Activated CD8-positive, alpha-beta memory T cell treated with anti-CD3 and anti-CD28 coated beads for 24 hours (primary cell): ENCODE measurements around the gene MLC1.

ENCODE experiments used
- DNase-seq: peaks from one replicate; pipeline ENCODE4 v3.0.0-alpha.2; 2020

MLC1 gene

DNA sequence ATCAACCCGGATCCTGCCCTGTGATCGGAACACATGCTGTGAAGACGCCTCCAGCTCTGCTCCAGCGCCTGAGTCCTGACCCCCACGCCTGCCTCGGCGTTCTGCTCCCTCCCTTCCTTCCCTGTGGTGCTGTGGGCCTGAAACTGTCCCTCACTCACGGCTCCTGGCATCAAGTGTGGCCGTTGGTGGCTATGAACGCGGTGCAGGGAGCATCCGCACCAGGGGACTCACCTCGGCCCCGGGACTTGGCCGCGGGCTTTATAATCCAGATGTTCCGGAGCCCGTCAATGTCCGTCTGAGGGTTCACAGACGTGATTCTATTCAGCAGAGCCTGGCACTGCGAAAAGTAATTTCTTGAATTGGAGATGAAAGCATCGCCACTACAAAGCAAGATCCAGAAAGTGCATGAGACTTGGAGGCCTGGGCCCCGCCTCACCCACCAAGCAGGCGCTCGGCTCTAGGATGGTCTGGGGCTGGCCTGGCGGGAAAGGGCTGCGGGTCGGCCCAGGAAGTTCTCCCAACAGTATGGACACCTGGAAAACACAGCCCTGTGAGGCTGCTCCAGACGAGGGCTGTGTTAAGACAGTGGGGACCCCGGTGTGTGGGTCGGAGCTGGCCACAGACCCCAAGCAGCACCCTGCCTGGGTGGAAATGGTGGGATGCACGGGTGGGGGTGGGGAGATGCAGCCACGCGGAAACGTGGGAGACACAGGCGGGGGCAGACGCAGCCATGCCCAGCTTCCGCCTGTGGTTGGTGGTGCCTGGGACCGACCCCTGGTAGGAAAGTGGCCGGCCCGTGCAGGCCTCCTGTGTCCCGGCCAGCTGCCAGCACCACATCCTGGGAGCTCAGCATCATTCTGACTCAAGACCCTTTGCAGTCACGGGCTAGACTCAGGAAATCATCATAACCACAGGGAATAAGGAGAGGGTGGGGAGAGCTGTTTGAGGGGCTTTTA lies 50.8 kb downstream of the MLC1 start:
- no peak for DNase-seq

DNA sequence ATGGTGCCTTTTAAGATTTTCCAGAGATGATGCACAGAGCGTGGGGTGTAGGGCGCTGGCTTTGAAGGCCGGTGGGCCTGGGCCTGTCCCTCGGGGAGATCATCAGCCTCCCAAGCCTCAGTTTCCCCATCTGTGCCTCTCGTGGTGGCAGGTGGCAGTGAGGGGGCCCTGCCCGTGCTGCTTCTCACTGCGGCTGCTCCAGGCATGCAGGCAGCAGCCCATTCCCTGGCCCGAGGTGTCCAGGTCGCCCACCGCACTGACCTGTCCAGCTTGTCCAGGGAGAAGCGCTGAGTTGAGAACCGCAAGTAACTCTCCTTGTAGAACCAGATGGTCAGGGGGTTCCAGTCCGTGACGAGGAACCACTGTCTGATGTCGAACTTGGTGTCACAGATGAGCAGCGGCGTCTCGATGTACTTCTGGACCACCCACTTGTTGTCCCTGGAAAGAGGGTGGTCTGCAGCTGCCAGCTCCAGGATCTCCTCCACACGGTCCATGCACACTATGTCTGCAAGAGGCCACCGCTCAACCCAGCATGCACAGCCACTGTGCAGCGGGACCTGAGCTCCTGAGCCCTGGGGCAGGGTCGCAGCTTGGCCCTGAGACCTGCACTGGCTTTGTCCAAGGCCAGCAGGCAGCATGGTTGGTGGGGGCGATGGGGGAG lies 52.2 kb downstream of the MLC1 start:
- no peak for DNase-seq

DNA sequence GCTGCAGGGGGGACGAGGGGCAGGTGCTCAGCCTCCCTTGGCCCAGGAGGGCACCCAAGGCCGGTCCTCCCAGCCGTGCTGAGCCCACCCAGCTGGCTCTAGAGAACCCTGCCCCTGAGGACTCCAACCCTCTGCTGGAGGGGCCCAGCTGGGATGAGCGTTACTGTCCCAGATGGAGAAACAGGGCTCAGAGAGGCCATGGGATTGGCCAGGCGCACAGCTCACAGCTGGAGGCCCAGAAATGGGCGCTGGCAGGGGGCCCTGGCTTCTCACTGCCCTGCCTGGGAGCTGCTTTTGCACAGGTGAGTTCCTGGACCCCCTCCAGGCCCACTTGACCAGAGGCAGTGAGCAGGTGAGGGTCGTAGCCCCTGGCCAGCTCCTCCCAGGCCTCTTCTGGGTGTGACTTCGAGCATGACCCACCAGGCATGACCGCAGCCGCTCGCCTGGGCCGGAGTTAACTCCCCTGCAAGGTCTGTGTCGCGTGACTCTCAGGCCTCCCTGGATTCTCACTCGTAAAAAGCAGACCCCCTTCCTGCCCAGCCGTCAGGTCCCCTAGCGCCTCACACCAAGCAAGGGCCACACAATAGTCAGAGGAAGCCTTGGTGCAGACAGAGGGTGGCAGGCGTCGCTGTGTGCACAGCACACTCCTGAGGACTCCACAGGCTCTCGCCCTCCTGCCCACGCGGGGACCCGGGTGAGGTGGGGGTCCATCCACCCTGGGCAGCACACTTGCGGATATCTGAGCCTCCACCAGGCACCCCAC lies 52.9 kb downstream of the MLC1 start:
- DNase-seq, result no peak

DNA sequence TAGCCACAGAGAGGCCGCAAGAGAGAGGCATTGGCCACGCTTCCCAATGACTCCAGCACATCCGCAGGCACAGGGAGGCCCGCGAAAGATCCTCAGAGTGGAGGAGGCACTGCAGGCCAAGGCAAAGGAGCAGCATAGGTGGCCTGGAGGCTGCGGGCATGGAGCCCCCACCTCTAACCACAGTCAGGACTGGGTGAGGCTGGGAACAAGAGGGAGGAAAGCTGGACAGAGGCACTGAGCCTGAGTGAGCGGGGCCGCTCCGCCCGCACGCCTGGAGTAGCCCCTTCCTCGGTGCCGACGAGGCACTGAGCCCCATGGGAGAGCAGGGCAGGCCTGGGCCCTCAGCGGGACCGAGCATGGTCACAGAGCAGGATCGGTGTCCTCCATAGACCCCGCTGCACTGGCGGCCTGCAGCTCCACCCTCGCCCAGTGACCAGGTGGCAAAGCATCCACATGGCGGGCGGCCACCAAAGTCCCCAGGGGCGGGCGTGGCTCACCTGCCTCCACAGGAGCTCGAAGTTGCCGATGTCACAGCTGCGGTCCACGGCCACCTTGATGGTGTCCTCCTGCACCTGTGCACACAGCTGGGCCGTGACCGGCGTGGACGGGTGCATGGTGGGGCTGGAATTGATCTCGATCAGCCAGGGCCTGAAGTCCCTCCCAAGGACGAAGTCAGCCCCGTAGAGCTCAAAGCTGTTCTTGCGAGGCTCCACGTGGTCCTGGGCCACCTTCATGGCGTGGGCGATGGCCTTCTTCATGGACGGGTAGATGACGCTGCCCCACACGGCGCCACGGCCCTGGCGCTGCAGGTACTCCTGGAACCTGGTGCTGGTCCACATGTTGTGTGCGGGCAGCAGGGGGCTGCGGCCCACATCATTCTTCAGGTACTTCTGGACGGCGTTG lies 53.8 kb downstream of the MLC1 start:
- no peak for DNase-seq

DNA sequence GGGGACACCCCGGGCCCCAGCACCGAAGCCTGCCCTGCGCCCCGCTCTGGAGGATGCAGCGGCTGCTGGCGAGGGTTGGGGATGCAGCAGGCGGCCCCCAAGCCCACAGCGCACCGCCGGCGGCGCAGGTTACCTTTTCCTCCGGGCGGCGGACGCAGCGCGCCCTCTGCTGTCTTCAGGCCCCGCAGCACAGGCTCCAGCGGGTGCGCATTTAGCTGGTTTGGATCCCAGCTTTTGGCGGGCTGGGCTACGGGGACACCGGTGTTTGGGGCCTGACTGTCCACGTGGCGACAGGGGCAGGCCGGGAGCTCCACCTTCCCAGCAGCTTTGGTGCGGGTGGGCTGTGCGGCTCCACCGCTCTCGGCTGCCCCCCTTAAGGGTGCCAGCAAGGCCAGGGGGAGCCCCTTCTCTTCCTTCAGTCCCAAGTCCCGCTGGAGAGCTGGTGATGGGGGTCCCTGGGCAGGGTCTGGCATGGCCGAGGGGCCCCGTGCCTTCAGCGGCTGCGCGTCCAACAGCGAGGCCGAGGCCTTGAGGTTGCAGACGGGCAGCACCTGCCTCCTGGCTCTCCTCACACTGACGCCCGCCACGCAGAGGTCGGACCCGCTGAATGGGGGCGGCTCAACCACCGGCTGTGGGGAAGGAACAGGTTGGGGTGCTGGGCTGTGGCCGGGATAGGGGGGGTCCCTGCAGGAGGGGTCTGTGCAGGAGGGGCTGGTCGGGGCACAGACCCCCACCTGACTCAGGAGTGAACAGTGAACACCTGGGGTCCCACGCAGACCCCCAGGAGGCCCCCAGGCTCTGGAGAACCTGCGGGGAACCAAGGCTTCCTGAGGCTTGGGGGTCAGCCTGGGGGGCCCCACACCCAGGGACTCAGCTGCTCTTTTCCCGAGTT lies 54.7 kb downstream of the MLC1 start:
- DNase-seq, result peak; percentile 93

DNA sequence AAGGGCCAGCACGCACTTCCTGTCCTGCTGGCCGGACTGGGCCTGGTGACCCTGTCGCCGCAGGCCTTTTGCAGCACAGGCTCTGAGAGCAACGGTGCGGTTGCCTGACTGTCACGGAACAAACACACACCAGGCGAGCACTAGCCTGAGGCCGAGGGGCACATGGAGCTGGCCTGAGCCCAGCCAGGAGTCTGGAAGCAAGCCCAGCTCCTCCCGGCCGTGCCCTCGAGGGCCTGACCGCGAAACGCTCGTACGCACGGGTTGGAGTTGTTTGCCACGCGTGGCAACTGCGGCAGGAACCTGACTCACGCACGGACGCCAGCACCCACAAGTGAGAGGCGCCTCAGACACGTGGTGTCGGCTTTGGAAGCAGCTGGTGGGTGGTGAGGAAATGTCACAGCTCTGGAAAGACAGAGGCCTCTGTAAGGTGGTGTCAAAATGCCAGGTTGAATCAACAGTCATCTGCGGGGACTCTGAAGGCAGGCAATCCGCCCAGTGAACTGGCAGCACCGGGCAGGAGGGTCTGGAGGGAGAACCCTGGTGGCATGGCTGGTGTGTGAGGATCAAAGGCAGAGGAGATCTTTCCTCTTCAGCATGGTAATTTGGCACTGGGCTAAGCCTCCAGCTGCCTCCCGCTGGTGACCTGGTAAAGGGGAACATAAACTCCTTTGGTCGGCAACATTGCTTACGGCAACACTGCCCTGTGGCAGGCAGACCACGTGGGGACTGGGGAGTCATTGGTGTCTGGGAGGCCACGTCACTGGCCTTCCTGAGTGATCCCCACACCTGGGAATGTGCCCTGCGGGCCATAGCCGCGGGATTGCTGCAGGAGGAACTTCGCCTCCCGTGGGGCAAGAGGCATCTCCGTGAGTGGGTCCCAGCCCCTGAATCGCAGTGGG lies 57.3 kb downstream of the MLC1 start:
- DNase-seq, result peak; percentile 80

DNA sequence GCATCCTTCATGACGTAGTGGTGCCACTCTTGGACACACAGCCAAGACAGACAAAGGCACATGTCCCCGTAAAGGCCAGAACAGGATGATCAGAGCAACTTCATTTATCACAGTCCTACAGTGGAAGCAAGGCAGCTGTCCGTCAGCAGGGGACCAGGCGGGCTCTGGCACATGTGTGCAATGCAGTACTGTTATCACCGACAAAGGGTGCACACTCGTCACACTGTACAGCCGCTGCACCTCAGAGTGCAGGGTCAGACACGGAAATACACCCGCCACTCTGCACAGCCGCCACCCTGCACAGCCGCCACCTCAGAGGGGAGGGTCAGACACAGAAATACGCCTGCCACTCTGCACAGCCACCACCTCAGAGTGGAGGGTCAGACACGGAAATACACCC lies 59.2 kb downstream of the MLC1 start:
- no peak for DNase-seq

DNA sequence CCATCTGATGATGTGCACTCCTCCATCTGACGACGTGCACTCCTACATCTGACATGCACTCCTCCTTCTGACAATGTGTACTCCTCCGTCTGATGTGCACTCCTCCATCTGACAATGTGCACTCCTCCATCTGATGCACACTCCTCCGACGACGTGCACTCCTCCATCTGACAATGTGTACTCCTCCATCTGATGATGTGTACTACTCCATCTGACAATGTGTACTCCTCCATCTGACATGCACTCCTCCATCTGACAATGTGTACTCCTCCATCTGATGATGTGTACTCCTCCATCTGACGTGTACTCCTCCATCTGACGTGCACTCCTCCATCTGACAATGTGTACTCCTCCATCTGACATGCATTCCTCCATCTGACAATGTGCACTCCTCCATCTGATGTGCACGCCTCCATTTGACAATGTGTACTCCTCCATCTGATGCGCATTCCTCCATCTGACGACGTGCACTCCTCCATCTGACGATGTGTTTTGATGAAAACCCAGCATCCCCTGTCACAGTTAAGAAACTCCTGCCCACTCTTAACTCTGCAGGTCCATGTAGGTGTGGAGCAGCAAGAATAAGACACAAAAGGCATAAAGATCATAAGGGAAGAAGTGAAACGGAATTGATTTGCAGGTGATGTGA lies 62.9 kb downstream of the MLC1 start:
- no peak for DNase-seq

DNA sequence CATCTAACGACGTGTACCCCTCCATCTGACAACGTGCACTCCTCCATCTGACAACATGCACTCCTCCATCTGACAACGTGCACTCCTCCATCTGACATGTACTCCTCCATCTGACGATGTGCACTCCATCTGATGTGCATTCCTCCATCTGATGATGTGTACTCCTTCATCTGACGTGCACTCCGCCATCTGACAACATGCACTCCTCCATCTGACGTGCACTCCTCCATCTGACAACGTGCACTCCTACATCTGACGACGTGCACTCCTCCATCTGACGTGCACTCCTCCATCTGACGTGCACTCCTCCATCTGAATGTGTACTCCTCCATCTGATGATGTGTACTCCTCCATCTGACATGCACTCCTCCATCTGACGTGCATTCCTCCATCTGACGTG lies 64.6 kb downstream of the MLC1 start:
- DNase-seq, result no peak

DNA sequence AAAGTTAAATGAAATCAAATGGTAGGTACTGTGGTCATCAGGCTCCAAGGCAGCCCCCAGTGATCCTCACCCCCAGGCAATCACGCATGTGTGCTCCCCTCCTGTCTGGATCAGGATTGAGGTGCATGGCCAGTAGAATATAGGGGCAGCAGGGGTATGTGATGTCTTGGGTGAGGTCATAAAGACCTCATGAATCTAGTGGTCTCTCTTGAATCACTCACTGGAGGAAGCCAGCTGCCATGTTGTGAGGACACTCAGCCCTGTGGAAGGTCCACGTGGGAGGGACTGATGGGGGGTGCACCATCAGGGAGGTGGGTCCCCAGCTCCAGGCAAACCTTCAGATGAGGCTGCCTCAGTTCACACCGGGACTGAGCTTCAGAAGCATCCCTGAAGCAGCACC lies 65.9 kb downstream of the MLC1 start:
- peak; percentile 77 for DNase-seq

DNA sequence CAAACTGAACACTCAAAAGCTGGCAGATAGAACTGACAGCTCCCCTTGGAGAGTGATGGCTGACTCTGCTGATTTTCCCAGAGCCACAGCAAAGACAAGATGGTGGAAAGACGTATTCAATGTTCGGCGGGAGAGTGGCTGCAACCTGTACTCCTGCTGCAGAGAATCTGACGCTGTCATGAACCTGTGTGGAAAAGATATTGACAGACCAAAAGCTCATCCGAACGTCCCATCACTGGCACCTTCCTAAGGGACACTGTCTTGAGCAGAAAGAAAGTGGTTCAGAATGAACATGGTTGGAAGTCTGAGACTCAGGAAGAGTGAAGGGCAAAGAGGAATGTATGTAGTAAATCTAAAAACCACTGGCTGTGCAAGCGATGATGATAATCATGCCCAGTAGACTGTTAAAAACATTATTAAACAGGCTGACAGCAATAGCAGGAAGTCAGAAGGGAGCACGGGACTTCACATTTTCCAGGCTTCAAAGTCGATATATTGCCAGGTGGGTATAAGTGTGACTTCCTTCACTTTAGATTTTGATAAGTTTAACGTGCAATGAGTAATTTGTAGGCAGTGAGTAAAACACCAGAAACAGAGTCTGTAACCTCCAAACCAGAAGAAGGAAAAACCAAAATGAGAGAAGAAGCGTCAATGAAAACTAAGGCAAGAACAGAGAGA lies 66.5 kb downstream of the MLC1 start:
- no peak for DNase-seq

DNA sequence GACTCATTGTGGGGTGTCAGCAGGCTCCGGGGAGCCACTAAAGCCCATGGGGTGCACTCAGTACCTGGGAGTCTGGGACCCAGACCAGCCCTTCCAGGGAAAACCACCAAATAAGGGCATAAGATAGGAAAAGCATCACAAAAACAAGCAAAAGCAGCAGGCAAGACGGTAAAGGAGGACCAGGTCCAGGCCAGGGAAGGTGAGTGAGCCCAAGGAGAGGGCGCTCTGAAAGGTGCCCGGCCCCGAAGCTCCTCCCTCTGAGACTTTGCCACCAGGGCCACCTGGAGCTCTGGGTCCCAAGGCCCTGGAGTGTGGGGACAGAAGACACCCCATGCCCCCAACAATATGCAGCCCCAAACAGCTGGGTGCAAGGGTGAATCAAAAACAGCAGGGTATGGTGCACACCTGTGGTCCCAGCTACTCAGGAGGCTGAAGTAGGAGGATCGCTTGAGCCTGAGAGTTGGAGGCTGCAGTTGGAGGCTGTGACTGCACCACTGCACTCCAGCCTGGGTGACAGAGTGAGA lies 67.5 kb downstream of the MLC1 start:
- DNase-seq, result no peak

DNA sequence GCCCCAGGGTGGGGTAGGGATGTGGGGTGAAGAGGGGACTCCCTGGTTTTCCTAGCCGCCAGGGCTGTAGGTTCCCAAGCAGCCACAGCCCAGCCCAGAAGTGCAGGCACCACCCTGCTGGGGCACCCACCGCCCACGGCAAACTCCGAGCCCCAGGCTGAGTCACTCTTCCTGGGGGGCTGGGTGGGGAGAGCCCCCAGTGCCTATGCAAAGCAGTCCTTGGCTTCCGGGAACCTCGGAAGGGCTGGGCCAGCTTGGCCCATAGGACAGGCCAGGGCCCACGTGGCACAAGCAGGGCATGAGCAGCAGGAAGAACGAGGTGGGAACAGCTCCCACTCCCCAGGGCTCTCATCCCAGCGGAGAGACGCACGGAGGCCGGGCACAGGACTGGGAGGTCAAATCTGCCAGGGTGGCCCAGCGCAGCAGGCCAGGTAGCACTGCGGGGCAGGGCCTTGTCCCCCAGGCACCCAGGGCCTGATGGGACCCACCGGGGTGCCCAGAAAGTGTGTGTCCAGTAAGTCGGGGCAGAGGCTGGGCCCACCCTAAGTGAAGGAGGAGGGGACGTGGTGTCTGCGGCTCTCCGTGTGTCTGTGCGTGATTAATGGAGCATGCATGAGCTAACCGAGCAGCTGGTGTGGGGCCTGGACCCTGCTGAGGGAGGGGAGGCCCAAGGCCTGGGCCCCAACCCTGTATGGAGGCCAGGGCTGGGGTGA lies 68.1 kb downstream of the MLC1 start:
- DNase-seq, result peak; percentile 91

DNA sequence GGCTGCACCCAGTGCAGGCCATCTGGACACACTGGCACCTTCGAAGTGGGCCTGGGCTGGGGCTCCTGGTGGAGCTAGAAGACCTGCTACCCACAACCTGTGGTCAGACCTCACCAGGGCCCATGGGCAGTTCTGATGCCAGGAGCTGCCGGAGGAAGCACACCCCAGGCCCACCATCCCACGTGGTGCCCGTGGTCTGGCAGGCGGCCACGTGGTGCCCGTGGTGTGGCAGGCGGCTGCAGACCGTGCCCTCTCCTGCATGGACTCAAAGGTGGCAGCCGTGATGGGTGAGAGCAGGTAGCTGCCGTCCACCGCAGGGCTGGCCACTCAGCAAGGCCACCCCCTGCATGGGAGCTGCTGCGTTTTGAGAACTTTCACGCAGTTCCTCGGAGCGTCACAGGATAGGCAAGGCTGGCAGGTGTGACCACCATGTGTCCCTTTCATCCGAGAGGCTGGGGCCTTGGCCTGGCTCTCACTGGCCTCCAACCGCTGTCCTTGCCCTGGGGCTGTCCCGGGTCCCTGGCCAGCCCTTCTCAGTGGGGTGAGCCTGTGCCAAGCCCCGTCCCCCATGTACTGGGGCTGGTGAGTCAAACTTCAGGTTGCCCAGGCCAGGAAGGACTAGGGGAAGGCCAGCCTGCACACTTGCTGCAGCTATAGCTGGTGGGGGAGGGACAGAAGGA lies 68.8 kb downstream of the MLC1 start:
- no peak for DNase-seq

DNA sequence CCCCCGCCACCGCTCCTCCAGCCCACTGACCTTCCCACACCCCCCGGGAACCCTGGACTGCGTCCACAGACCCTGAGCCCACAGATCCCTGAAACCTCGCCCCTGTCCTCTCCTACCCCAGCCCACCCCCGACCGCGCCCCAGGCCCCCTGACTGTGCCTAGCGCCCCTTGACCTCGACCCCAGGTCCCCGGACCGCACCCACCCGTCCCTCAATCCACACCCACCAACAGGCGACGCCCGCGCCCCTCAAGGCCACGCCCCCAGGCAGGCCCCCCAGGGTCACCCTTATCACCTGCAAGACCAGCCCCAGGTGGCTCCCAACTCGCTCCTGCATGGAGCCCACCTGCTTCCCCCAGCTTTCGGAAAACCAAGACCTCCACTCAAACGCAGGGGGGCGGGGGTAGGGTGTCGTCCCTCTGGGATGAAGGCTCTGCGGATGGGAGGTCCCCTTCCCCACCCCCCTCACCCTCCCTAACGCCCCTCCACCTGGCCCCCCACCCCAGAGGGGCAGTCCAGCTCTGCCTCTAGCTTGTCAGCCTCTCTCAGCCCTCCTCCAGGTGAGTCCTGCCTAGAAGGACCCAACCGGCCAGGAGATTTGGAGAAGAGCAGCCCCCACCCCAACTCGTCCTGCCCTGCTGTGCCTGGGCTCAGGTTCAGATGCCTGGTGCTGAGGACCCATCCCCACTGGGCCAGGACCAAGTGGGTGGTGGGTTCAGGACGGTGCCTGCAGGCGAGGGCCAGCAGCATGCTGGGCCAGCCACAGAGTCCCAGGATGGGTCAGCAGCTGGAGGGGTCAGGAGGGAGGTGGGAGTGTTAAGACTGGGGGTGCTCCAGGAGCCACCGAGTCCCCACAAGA lies 69.5 kb downstream of the MLC1 start:
- no peak for DNase-seq

DNA sequence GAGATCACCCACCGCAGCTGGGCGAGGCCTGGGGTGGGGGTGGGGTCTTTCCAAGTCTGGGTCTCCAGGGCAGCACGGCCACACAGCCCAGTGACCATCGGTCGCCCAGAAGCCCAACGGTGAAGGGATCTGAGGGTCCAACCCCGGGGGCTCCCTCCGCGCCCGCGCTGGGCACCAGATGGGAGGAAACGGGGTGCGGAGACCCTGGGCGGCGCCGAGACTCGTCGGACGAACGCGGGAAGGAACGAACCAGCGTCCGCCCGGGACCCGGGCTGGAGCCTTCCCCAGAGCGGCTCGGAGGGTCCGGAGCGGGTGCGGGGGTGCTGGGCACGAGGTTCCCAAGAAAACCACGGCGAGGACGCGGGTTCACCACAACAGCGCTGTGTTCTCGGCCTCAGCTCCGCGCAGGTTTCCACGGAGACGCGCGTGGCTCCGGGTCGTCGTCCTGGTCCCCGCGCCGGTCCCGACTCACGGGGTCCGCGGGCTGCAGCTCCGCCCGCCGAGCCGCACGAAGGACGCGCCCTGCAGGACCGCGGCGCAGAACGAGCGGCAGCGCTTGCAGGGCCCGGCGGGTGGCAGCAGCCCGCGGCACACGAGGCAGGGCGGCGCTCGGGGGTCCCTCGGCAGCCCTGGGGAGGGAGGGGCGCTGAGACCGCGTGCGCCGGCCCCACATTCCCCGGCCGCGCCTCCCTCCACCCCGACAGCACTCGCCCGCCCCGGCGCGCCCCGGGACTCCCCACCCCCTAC lies 70.4 kb downstream of the MLC1 start:
- peak; percentile 64 for DNase-seq
